Breast epithelium (tissue), 3 donors: ENCODE data around the gene CLVS2.

Experiments used
- CTCF ChIP-seq, 3 donors: fragments of 450-650 bp; IDR thresholded peaks; one replicate each; pipeline ENCODE4 v1.5.1; 2016 to 2017; ENCODE audit warnings: antibody characterized with exemption in 3 of 3, mild to moderate bottlenecking in 3 of 3, moderate library complexity in 3 of 3
- POLR2A ChIP-seq: fragments of 450-650 bp; IDR thresholded peaks from one replicate; pipeline ENCODE4 v1.6.1; 2016; ENCODE audit warnings: antibody characterized with exemption, mild to moderate bottlenecking, moderate library complexity
- POLR2AphosphoS5 ChIP-seq, 3 donors: sonication (generic); formaldehyde crosslinking; IDR thresholded peaks; one replicate each; pipeline ENCODE4 v1.6.1; 2017; ENCODE audit warnings: antibody characterized with exemption in 3 of 3

GRCh38 chr6:122998403-122998975 lies 2.5 kb downstream of the CLVS2 start:
- no peak for TF ChIP-seq POLR2A
- TF ChIP-seq CTCF (IDR thresholded peaks at IDR 0.05): no peak
- no peak for TF ChIP-seq POLR2AphosphoS5 (IDR thresholded peaks at IDR 0.05)
